DND-41 (cell line): ENCODE measurements around the gene DUSP28.

Experiments
- CTCF ChIP-seq: IDR thresholded peaks from 2 replicates; pipeline ENCODE4 v1.5.1; 2012; ENCODE audit warnings: borderline replicate concordance, low read length, moderate library complexity, mild to moderate bottlenecking; ENCODE audit not compliant: poor library complexity, severe bottlenecking; ENCODE audit errors: extremely low read depth
- EZH2 ChIP-seq: IDR thresholded peaks from 3 replicates; pipeline ENCODE4 v1.6.1; 2012; ENCODE audit warnings: borderline replicate concordance, low read depth, mild to moderate bottlenecking, moderate library complexity, low read length, inconsistent platforms; ENCODE audit not compliant: severe bottlenecking

GRCh38 chr2:240512666-240513535, 47.3 kb upstream of the DUSP28 start:
- TF ChIP-seq CTCF (no peak), EZH2 (no peak)
